ENCODE data around the gene DAB2IP. TPM values are rescaled to one million over a fixed set of nuclear protein-coding genes. Genes with fewer than 3 reads are reported as not detected.
"Not testable (repeated sequence)": the region's sequence is repeated elsewhere in the genome, so short reads cannot be mapped to it uniquely, and the experiment has no call there.

Gene DAB2IP
- total RNA-seq, 1 experiment from 2014 or later: 7.3 TPM

GRCh38 chr9:121783521-121784507, 132.4 kb downstream of the DAB2IP start:
- H3K9me3 ChIP-seq: no peaks in the 10 kb centered on the region
- no peaks in the 10 kb centered on the region for H3K27me3 ChIP-seq
- DNase-seq: no peak
- no peaks in the 10 kb centered on the region for H3K36me3 ChIP-seq
- no peak overlapping the region for H3K4me3 ChIP-seq

- Histone ChIP-seq H3K9me3 (no peaks in the 10 kb centered on the region), H3K36me3 (no peaks in the 10 kb centered on the region), H3K4me3 (no peak overlapping the region), H3K27me3 (no peaks in the 10 kb centered on the region)
- DNase-seq: no peak
Measured at GRCh38 chr9:121784731-121785411, 133.4 kb downstream of the DAB2IP start.

GRCh38 chr9:121785673-121786542, 134.5 kb downstream of the DAB2IP start:
- DNase-seq: no peak
- Histone ChIP-seq H3K27me3 (no peaks in the 10 kb centered on the region), H3K36me3 (no peaks in the 10 kb centered on the region), H3K9me3 (no peaks in the 10 kb centered on the region), H3K4me3 (no peak overlapping the region)

- Histone ChIP-seq H3K36me3 (no peaks in the 10 kb centered on the region), H3K27me3 (no peaks in the 10 kb centered on the region), H3K4me3 (no peak overlapping the region), H3K9me3 (no peaks in the 10 kb centered on the region)
- DNase-seq: no peak
Measured at GRCh38 chr9:121786543-121786948, 135.1 kb downstream of the DAB2IP start.

- H3K27me3 ChIP-seq: no peaks in the 10 kb centered on the region
- no peak for DNase-seq
- no peaks in the 10 kb centered on the region for H3K36me3 ChIP-seq
Measured at GRCh38 chr9:121786998-121787422, 135.6 kb downstream of the DAB2IP start.

GRCh38 chr9:121788686-121789366, 137.4 kb downstream of the DAB2IP start:
- no peak overlapping the region for H3K4me3 ChIP-seq
- H3K27me3 ChIP-seq: no peaks in the 10 kb centered on the region
- no peaks in the 10 kb centered on the region for H3K36me3 ChIP-seq
- no peak for DNase-seq
- H3K9me3 ChIP-seq: no peaks in the 10 kb centered on the region

More at GRCh38 chr9:121786998-121787422, 135.6 kb downstream of the DAB2IP start:
- no peaks in the 10 kb centered on the region for H3K9me3 ChIP-seq
- no peak overlapping the region for H3K4me3 ChIP-seq

GRCh38 chr9:121790841-121791240, 139.4 kb downstream of the DAB2IP start:
- DNase-seq: no peak
- Histone ChIP-seq H3K36me3 (no peaks in the 10 kb centered on the region), H3K9me3 (no peaks in the 10 kb centered on the region), H3K4me3 (no peak overlapping the region), H3K27me3 (no peaks in the 10 kb centered on the region)

GRCh38 chr9:121792476-121792875, 141.0 kb downstream of the DAB2IP start:
- H3K9me3 ChIP-seq, H3K27me3 ChIP-seq, DNase-seq: not testable (repeated sequence)

GRCh38 chr9:121794334-121794733, 142.9 kb downstream of the DAB2IP start:
- H3K36me3 ChIP-seq, H3K9me3 ChIP-seq, DNase-seq, H3K4me3 ChIP-seq, H3K27me3 ChIP-seq: not testable (repeated sequence)

More at GRCh38 chr9:121792476-121792875, 141.0 kb downstream of the DAB2IP start:
- H3K36me3 ChIP-seq, H3K4me3 ChIP-seq: not testable (repeated sequence)

- Histone ChIP-seq H3K9me3 (no peaks in the 10 kb centered on the region), H3K27me3 (no peaks in the 10 kb centered on the region), H3K4me3 (no peak overlapping the region), H3K36me3 (no peaks in the 10 kb centered on the region)
- DNase-seq: no peak
Measured at GRCh38 chr9:121797081-121797480, 145.6 kb downstream of the DAB2IP start.

- DNase-seq: no peak
- Histone ChIP-seq H3K27me3 (no peaks in the 10 kb centered on the region), H3K36me3 (no peaks in the 10 kb centered on the region), H3K9me3 (no peaks in the 10 kb centered on the region), H3K4me3 (no peak overlapping the region)
Measured at GRCh38 chr9:121798941-121799340, 147.5 kb downstream of the DAB2IP start.

- peaks cover 7% of the 10 kb centered on the region; the same call in 1 of the 2 replicates for H3K9me3 ChIP-seq
- DNase-seq: no peak
- no peak overlapping the region for H3K4me3 ChIP-seq
- H3K27me3 ChIP-seq: no peaks in the 10 kb centered on the region
- H3K36me3 ChIP-seq: no peaks in the 10 kb centered on the region
Measured at GRCh38 chr9:121800376-121800775, 148.9 kb downstream of the DAB2IP start.

- peaks cover 7% of the 10 kb centered on the region; the same call in 1 of the 2 replicates for H3K9me3 ChIP-seq
- H3K4me3 ChIP-seq: no peak overlapping the region
- DNase-seq: no peak
- no peaks in the 10 kb centered on the region for H3K27me3 ChIP-seq
- H3K36me3 ChIP-seq: no peaks in the 10 kb centered on the region
Measured at GRCh38 chr9:121801579-121801978, 150.1 kb downstream of the DAB2IP start.

- no peak overlapping the region for H3K4me3 ChIP-seq
- H3K9me3 ChIP-seq: peaks cover 7% of the 10 kb centered on the region; the same call in 1 of the 2 replicates
- no peaks in the 10 kb centered on the region for H3K27me3 ChIP-seq
- DNase-seq: no peak
- no peaks in the 10 kb centered on the region for H3K36me3 ChIP-seq
Measured at GRCh38 chr9:121802753-121803152, 151.3 kb downstream of the DAB2IP start.

GRCh38 chr9:121807069-121807822, 155.8 kb downstream of the DAB2IP start:
- no peak overlapping the region for H3K4me3 ChIP-seq
- peaks cover 7% of the 10 kb centered on the region; the same call in 1 of the 2 replicates for H3K9me3 ChIP-seq
- H3K27me3 ChIP-seq: no peaks in the 10 kb centered on the region
- H3K36me3 ChIP-seq: no peaks in the 10 kb centered on the region
- DNase-seq: no peak
